Astrocyte (in vitro differentiated cells and primary cell): ENCODE measurements around the gene EFNB2. TPM values are rescaled to one million over a fixed set of nuclear protein-coding genes. Genes with fewer than 3 reads are reported as not detected.

ENCODE experiments used
- DNase-seq: peaks from one replicate; pipeline ENCODE4 v3.0.0-alpha.2; 2010; ENCODE audit warnings: low read depth
- FAIRE-seq: peaks from 2 replicates; lab custom pipeline; 2011; peaks lifted over from hg19 to GRCh38; lab: Jason Lieb, UNC
- H2AFZ ChIP-seq: 2 replicates; pipeline ENCODE4 v1.6.0; 2012; ENCODE audit warnings: low read depth, low read length, inconsistent platforms
- H3K27ac ChIP-seq: 2 replicates; pipeline ENCODE4 v1.5.1; 2011; ENCODE audit warnings: low read depth, low read length, inconsistent platforms
- H3K27me3 ChIP-seq: 2 replicates; pipeline ENCODE4 v1.6.0; 2011; ENCODE audit warnings: low read length, inconsistent platforms; ENCODE audit not compliant: insufficient read depth
- H3K36me3 ChIP-seq: 2 replicates; pipeline ENCODE4 v1.5.1; 2011; ENCODE audit warnings: low read length, inconsistent platforms; ENCODE audit not compliant: insufficient read depth
- H3K4me1 ChIP-seq: 2 replicates; pipeline ENCODE4 v1.5.1; 2011; ENCODE audit warnings: low read length, inconsistent platforms; ENCODE audit not compliant: insufficient read depth
- H3K4me2 ChIP-seq: 2 replicates; pipeline ENCODE4 v1.6.0; 2012; ENCODE audit warnings: low read length, inconsistent platforms
- H3K4me3 ChIP-seq: 2 replicates; pipeline ENCODE4 v1.5.1; 2011; ENCODE audit warnings: low read depth, mild to moderate bottlenecking, low read length, inconsistent platforms; ENCODE audit not compliant: insufficient read depth
- H3K79me2 ChIP-seq: 2 replicates; pipeline ENCODE4 v1.6.0; 2012; ENCODE audit warnings: mild to moderate bottlenecking, low read length, inconsistent platforms; ENCODE audit not compliant: insufficient read depth
- H3K9ac ChIP-seq: 2 replicates; pipeline ENCODE4 v1.6.0; 2012; ENCODE audit warnings: mild to moderate bottlenecking, low read length, inconsistent platforms
- H3K9me3 ChIP-seq: 2 replicates; pipeline ENCODE4 v1.5.1; 2012; ENCODE audit warnings: low read depth, mild to moderate bottlenecking, low read length, inconsistent platforms; ENCODE audit not compliant: insufficient read depth
- H4K20me1 ChIP-seq: 2 replicates; pipeline ENCODE4 v1.6.0; 2012; ENCODE audit warnings: low read length, inconsistent platforms; ENCODE audit not compliant: insufficient read depth
- H3K27ac Mint-ChIP-seq: one replicate; pipeline ENCODE4 v1.8.0; 2021; ENCODE audit warnings: mild to moderate bottlenecking, mixed read lengths; ENCODE audit not compliant: unreplicated experiment
- H3K27me3 Mint-ChIP-seq: one replicate; pipeline ENCODE4 v1.8.0; 2021; ENCODE audit warnings: low read depth, mixed read lengths; ENCODE audit not compliant: unreplicated experiment
- H3K36me3 Mint-ChIP-seq: one replicate; pipeline ENCODE4 v1.8.0; 2021; ENCODE audit warnings: low read depth, mixed read lengths; ENCODE audit not compliant: unreplicated experiment
- H3K4me1 Mint-ChIP-seq: one replicate; pipeline ENCODE4 v1.8.0; 2021; ENCODE audit warnings: low read depth, mixed read lengths; ENCODE audit not compliant: unreplicated experiment
- H3K4me3 Mint-ChIP-seq: one replicate; pipeline ENCODE4 v1.8.0; 2021; ENCODE audit warnings: mild to moderate bottlenecking, moderate library complexity, mixed read lengths; ENCODE audit not compliant: unreplicated experiment
- H3K9me3 Mint-ChIP-seq: one replicate; pipeline ENCODE4 v1.8.0; 2021; ENCODE audit warnings: mild to moderate bottlenecking, mixed read lengths; ENCODE audit not compliant: unreplicated experiment
- CTCF ChIP-seq: IDR thresholded peaks from 2 replicates; pipeline ENCODE4 v1.5.1; 2011; ENCODE audit warnings: low read depth, mild to moderate bottlenecking, inconsistent platforms, low read length, moderate library complexity; ENCODE audit not compliant: insufficient read depth
- EZH2 ChIP-seq: IDR thresholded peaks from 2 replicates; pipeline ENCODE4 v1.6.1; 2012; ENCODE audit warnings: mild to moderate bottlenecking, low read length, inconsistent platforms; ENCODE audit not compliant: insufficient read depth
- total RNA-seq: library from RNA; stranded (reverse); gene quantifications from 2 replicates; pipeline ENCODE4 v1.2.1, GENCODE V29; 2021

Gene EFNB2
- total RNA-seq, 1 donor from 2014 or later = 93.2 TPM

DNA sequence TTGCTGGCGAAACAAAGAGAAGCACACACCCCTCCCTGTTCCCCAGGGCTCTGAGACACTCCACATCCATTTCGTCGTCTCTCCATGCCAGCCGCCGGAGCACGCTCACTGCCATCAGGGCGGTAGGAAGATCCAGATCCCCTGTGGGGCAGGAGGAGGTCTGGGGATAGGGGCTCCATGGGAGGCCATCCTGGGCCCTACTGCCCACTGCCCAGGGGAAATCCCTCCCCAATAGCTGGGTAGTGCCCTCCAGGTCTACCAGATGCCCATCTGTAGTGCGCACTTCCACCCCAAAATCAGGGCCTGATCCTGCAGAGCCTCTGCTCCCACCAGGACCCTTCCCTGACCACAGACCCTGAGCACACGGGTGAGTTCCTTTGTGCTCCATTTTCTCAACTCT is 80.3 kb downstream of the EFNB2 start:
- no peaks in the 10 kb centered on the region for H4K20me1 ChIP-seq
- H3K4me1 Mint-ChIP-seq = no peaks in the 10 kb centered on the region

DNA sequence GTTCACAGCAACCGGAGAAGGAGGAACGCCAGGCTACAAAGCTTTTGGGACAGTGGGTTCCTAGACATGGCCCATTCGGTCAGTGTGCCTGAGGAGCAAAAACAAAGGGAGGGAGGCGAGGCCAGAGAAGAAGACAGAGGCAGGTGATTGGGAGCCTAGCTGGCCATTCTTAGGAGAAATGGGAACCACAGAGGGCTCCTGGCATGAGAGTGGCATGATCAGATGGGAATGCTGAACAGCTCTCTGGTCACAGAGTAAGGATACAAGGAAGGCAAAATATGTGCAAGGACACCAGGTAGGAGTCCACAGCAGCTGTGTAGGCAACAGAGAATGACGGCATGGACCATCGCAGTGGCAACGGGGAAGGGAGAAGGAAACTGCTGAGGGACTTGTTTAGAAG is 82.4 kb downstream of the EFNB2 start:
- H3K4me3 ChIP-seq = no peak overlapping the region
- H2AFZ ChIP-seq = no peak overlapping the region
- no peak overlapping the region for H3K4me2 ChIP-seq
- no peak overlapping the region for H3K9ac ChIP-seq
- TF ChIP-seq CTCF (no peak), EZH2 (no peak)
- no peak for FAIRE-seq
- Mint-ChIP-seq H3K4me3 (no peak overlapping the region), H3K4me1 (no peaks in the 10 kb centered on the region), H3K27ac (no peak overlapping the region), H3K9me3 (peaks cover 3% of the 10 kb centered on the region), H3K27me3 (peaks cover 2% of the 10 kb centered on the region), H3K36me3 (no peaks in the 10 kb centered on the region)
- no peaks in the 10 kb centered on the region for H3K27me3 ChIP-seq
- H3K27ac ChIP-seq = no peak overlapping the region
- DNase-seq = no peak
- no peaks in the 10 kb centered on the region for H3K4me1 ChIP-seq
- H3K36me3 ChIP-seq = no peaks in the 10 kb centered on the region
- H4K20me1 ChIP-seq = no peaks in the 10 kb centered on the region
- no peaks in the 10 kb centered on the region for H3K79me2 ChIP-seq
- no peaks in the 10 kb centered on the region for H3K9me3 ChIP-seq

More for the DNA sequence above, 80.3 kb downstream of the EFNB2 start:
- Mint-ChIP-seq H3K4me3 (no peak overlapping the region), H3K27ac (no peak overlapping the region), H3K27me3 (peaks cover 2% of the 10 kb centered on the region), H3K9me3 (peaks cover 3% of the 10 kb centered on the region), H3K36me3 (no peaks in the 10 kb centered on the region)
- no peak overlapping the region for H3K9ac ChIP-seq
- no peak overlapping the region for H3K4me3 ChIP-seq
- FAIRE-seq = no peak
- H2AFZ ChIP-seq = no peak overlapping the region
- no peak overlapping the region for H3K27ac ChIP-seq
- H3K79me2 ChIP-seq = no peaks in the 10 kb centered on the region
- no peaks in the 10 kb centered on the region for H3K9me3 ChIP-seq
- no peaks in the 10 kb centered on the region for H3K4me1 ChIP-seq
- TF ChIP-seq EZH2 = no peak
- TF ChIP-seq CTCF = no peak
- H3K27me3 ChIP-seq = no peaks in the 10 kb centered on the region
- no peaks in the 10 kb centered on the region for H3K36me3 ChIP-seq
- no peak overlapping the region for H3K4me2 ChIP-seq
- DNase-seq = no peak

DNA sequence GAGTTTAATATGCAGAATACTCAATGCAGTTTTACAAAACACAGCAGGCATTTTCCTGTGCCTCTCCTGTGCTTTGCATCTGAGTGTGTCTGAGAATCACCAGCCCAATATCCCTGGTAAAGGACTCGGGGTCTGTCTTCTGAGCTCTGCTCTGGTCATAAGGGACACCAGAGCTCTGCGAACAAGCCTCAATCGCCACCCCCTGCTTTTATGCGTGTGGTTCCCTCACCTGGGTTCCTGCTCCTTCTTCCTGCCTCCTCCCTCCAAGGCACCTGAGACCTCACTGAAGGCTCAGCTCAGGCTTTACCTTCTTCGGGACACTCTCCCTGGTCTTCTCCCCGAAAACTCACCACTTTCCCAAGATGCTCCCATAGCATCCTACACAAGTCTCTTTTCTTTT is 84.5 kb downstream of the EFNB2 start:
- H3K27ac Mint-ChIP-seq = no peak overlapping the region
- H3K9me3 Mint-ChIP-seq = peaks cover 5% of the 10 kb centered on the region
- Histone ChIP-seq H3K4me1 (peaks cover 6% of the 10 kb centered on the region), H3K79me2 (no peaks in the 10 kb centered on the region), H3K36me3 (no peaks in the 10 kb centered on the region), H3K9me3 (no peaks in the 10 kb centered on the region), H4K20me1 (no peaks in the 10 kb centered on the region), H3K27ac (no peak overlapping the region), H3K4me2 (no peak overlapping the region), H3K9ac (no peak overlapping the region), H3K27me3 (no peaks in the 10 kb centered on the region), H2AFZ (no peak overlapping the region), H3K4me3 (no peak overlapping the region)
- no peak for DNase-seq
- H3K4me1 Mint-ChIP-seq = peaks cover 8% of the 10 kb centered on the region
- no peak overlapping the region for H3K4me3 Mint-ChIP-seq
- no peaks in the 10 kb centered on the region for H3K36me3 Mint-ChIP-seq
- peaks cover 2% of the 10 kb centered on the region for H3K27me3 Mint-ChIP-seq
- TF ChIP-seq CTCF = no peak
- TF ChIP-seq EZH2 = no peak
- no peak for FAIRE-seq
